Measurements from ENCODE around the gene TVP23A. TPM values are rescaled to one million over a fixed set of nuclear protein-coding genes. Genes with fewer than 3 reads are reported as not detected.
"Not testable (repeated sequence)": the region's sequence is repeated elsewhere in the genome, so short reads cannot be mapped to it uniquely, and the experiment has no call there.

Gene TVP23A
- total RNA-seq, 1 experiment from 2014 or later: 3.1 TPM

- peaks cover 8% of the 10 kb centered on the region in 2 experiments for H3K9me3 Mint-ChIP-seq
- Histone ChIP-seq H3T11ph (ENCODE audit: low read length) (no peak overlapping the region), H2AK5ac (ENCODE audit: insufficient read length, low read length) (no peak overlapping the region), H3K79me2 (ENCODE audit: insufficient read depth, low read length) (no peaks in the 10 kb centered on the region), H3K9me3 (ENCODE audit: control insufficient read depth, low read depth, low read length) (no peaks in the 10 kb centered on the region), H3K23ac (ENCODE audit: insufficient read length, low read depth, low read length) (no peak overlapping the region), H3K27me3 (ENCODE audit: insufficient read depth, low read length) (no peaks in the 10 kb centered on the region), H2BK12ac (ENCODE audit: insufficient read length, low read depth, low read length) (no peak overlapping the region), H3K23me2 (ENCODE audit: insufficient read length, low read depth, low read length, poor library complexity, severe bottlenecking) (no peaks in the 10 kb centered on the region), H2BK20ac (ENCODE audit: low read depth, low read length, poor library complexity, severe bottlenecking) (no peak overlapping the region), H3K14ac (ENCODE audit: insufficient read depth, low read length) (no peak overlapping the region), H2BK15ac (ENCODE audit: low read depth, low read length) (no peak overlapping the region), H3K79me1 (ENCODE audit: insufficient read depth, low read depth, low read length, poor library complexity, severe bottlenecking) (no peaks in the 10 kb centered on the region), H3K18ac (ENCODE audit: insufficient read length, low read depth, low read length) (no peak overlapping the region), H2BK120ac (ENCODE audit: low read depth, low read length, poor library complexity, severe bottlenecking) (no peak overlapping the region), H3K4ac (ENCODE audit: low read depth, low read length) (no peak overlapping the region), H3K56ac (ENCODE audit: insufficient read length, low read depth, low read length) (no peak overlapping the region), H2BK5ac (ENCODE audit: insufficient read length, low read length) (no peak overlapping the region), H3K9ac (ENCODE audit: extremely low read depth, insufficient read length, low read length) (no peak overlapping the region), H4K20me1 (ENCODE audit: control insufficient read depth, insufficient read depth, insufficient read length) (no peaks in the 10 kb centered on the region), H2AFZ (ENCODE audit: low read length) (no peak overlapping the region), H3K4me2 (ENCODE audit: insufficient read depth, insufficient read length, low read length) (no peak overlapping the region), H4K5ac (ENCODE audit: insufficient read length, low read depth, low read length) (no peak overlapping the region), H3K4me1 (ENCODE audit: insufficient read depth, low read length) (no peaks in the 10 kb centered on the region), H3K27ac (ENCODE audit: insufficient read length, low read depth, low read length) (no peak overlapping the region), H4K91ac (ENCODE audit: insufficient read length, low read depth, low read length) (no peak overlapping the region), H4K8ac (replicated peaks; ENCODE audit: insufficient read length, low read depth, low read length) (no peak overlapping the region)
- H3K4me3 Mint-ChIP-seq: no peak overlapping the region
- H3K4me1 Mint-ChIP-seq: peaks cover 5 to 9% of the 10 kb centered on the region in 2 experiments
- no peak overlapping the region for H3K27ac Mint-ChIP-seq
- no peak for DNase-seq
- TF ChIP-seq CTCF (conservative IDR thresholded peaks at IDR 0.05): no peak
- peaks cover 4 to 11% (median 9%) of the 10 kb centered on the region in 3 experiments for H3K36me3 Mint-ChIP-seq (ENCODE audit: insufficient read depth in 1 of 3, low read depth in 3 of 3)
- WGBS (ENCODE audit: extremely low coverage, insufficient read length, low lambda C conversion rate): no CpG with 5 or more reads among the region's 12 CpGs
- H3K27me3 Mint-ChIP-seq (ENCODE audit: low read depth): peaks cover 2% of the 10 kb centered on the region
Observed at GRCh38 chr16:10777356-10777755, 41.2 kb downstream of the TVP23A start.

DNA sequence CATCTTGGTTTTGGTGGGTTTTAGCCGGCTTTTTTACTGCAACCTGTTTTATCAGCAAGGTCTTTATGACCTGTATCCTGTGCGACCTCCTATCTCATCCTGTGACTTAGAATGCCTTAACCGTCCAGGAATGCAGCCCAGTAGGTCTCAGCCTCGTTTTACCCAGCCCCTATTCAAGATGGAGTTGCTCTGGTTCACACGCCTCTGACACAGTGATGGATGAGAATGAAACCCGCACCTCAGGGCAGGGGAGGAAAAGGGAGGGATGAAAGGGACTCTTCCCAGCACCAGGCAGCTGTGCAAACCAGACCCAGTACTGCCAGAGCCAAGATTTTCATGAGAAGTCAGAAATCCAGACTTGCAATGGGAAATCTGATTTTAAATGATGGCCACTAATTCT lies 41.7 kb downstream of the TVP23A start:
- not testable (repeated sequence) for DNase-seq; H3K27me3 Mint-ChIP-seq (ENCODE audit: low read depth); H3K23ac ChIP-seq (ENCODE audit: insufficient read length, low read depth, low read length); H3K36me3 Mint-ChIP-seq (ENCODE audit: insufficient read depth in 1 of 3, low read depth in 3 of 3); H2BK20ac ChIP-seq (ENCODE audit: low read depth, low read length, poor library complexity, severe bottlenecking); H4K5ac ChIP-seq (ENCODE audit: insufficient read length, low read depth, low read length); H2BK120ac ChIP-seq (ENCODE audit: low read depth, low read length, poor library complexity, severe bottlenecking); H4K8ac ChIP-seq (replicated peaks; ENCODE audit: insufficient read length, low read depth, low read length); H3K4me3 Mint-ChIP-seq; H3K4me2 ChIP-seq (ENCODE audit: insufficient read depth, insufficient read length, low read length); H3K9me3 Mint-ChIP-seq; H2AFZ ChIP-seq (ENCODE audit: low read length); H2AK5ac ChIP-seq (ENCODE audit: insufficient read length, low read length); H2BK12ac ChIP-seq (ENCODE audit: insufficient read length, low read depth, low read length); H3K27ac Mint-ChIP-seq; H2BK5ac ChIP-seq (ENCODE audit: insufficient read length, low read length); H3K14ac ChIP-seq (ENCODE audit: insufficient read depth, low read length); H3K23me2 ChIP-seq (ENCODE audit: insufficient read length, low read depth, low read length, poor library complexity, severe bottlenecking); H3K4ac ChIP-seq (ENCODE audit: low read depth, low read length); H3K27me3 ChIP-seq (ENCODE audit: insufficient read depth, low read length); H3K9me3 ChIP-seq (ENCODE audit: control insufficient read depth, low read depth, low read length); H3K56ac ChIP-seq (ENCODE audit: insufficient read length, low read depth, low read length); H3K18ac ChIP-seq (ENCODE audit: insufficient read length, low read depth, low read length); H2BK15ac ChIP-seq (ENCODE audit: low read depth, low read length); H3K9ac ChIP-seq (ENCODE audit: extremely low read depth, insufficient read length, low read length); H4K20me1 ChIP-seq (ENCODE audit: control insufficient read depth, insufficient read depth, insufficient read length); H3K27ac ChIP-seq (ENCODE audit: insufficient read length, low read depth, low read length); H3K4me1 Mint-ChIP-seq; H3K79me1 ChIP-seq (ENCODE audit: insufficient read depth, low read depth, low read length, poor library complexity, severe bottlenecking); H3K4me1 ChIP-seq (ENCODE audit: insufficient read depth, low read length); H3T11ph ChIP-seq (ENCODE audit: low read length); H4K91ac ChIP-seq (ENCODE audit: insufficient read length, low read depth, low read length); H3K79me2 ChIP-seq (ENCODE audit: insufficient read depth, low read length)
- WGBS (ENCODE audit: extremely low coverage, insufficient read length, low lambda C conversion rate): no CpG with 5 or more reads among the region's 6 CpGs
